H9 (cell line): ENCODE results near the gene KRTAP19-3. TPM values are rescaled to one million over a fixed set of nuclear protein-coding genes. Genes with fewer than 3 reads are reported as not detected.

Experiments
- DNase-seq: peaks from one replicate; pipeline ENCODE4 v3.0.0-alpha.2; 2017
- H2AFZ ChIP-seq: one replicate; pipeline ENCODE4 v1.6.1; 2013; ENCODE audit warnings: mild to moderate bottlenecking, low read length, control low read depth, moderate library complexity
- H2AK5ac ChIP-seq: 2 replicates; pipeline ENCODE4 v1.6.1; 2013; ENCODE audit warnings: low read length, control low read depth, mixed read lengths; ENCODE audit not compliant: insufficient read length
- H2BK120ac ChIP-seq: one replicate; pipeline ENCODE4 v1.6.1; 2013; ENCODE audit warnings: low read depth, mild to moderate bottlenecking, low read length, control low read depth, inconsistent platforms; ENCODE audit not compliant: poor library complexity, severe bottlenecking
- H2BK12ac ChIP-seq: 2 replicates; pipeline ENCODE4 v1.6.1; 2013; ENCODE audit warnings: low read length, control low read depth, mixed read lengths, low read depth; ENCODE audit not compliant: insufficient read length
- H2BK15ac ChIP-seq: 2 replicates; pipeline ENCODE4 v1.6.1; 2013; ENCODE audit warnings: low read depth, low read length, control low read depth
- H2BK20ac ChIP-seq: one replicate; pipeline ENCODE4 v1.6.1; 2013; ENCODE audit warnings: low read depth, mild to moderate bottlenecking, low read length, control low read depth, inconsistent platforms; ENCODE audit not compliant: poor library complexity, severe bottlenecking
- H2BK5ac ChIP-seq: 2 replicates; pipeline ENCODE4 v1.6.1; 2013; ENCODE audit warnings: low read length, control low read depth, mixed read lengths; ENCODE audit not compliant: insufficient read length
- H3K14ac ChIP-seq: 2 replicates; pipeline ENCODE4 v1.6.1; 2013; ENCODE audit warnings: low read length, control low read depth; ENCODE audit not compliant: insufficient read depth
- H3K18ac ChIP-seq: 2 replicates; pipeline ENCODE4 v1.6.1; 2013; ENCODE audit warnings: low read depth, mild to moderate bottlenecking, mixed read lengths, low read length, control low read depth; ENCODE audit not compliant: insufficient read length
- H3K23ac ChIP-seq: 2 replicates; pipeline ENCODE4 v1.6.1; 2013; ENCODE audit warnings: low read length, control low read depth, mixed read lengths, low read depth; ENCODE audit not compliant: insufficient read length
- H3K23me2 ChIP-seq: 2 replicates; pipeline ENCODE4 v1.6.1; 2013; ENCODE audit warnings: low read depth, mild to moderate bottlenecking, mixed read lengths, low read length, control low read depth; ENCODE audit not compliant: insufficient read length, poor library complexity, severe bottlenecking
- H3K27ac ChIP-seq: 2 replicates; pipeline ENCODE4 v1.5.1; 2013; ENCODE audit warnings: low read length, control low read depth, mixed read lengths, low read depth; ENCODE audit not compliant: insufficient read length
- H3K27me3 ChIP-seq: 2 replicates; pipeline ENCODE4 v1.6.1; 2013; ENCODE audit warnings: low read length, control low read depth, inconsistent platforms; ENCODE audit not compliant: insufficient read depth
- H3K4ac ChIP-seq: 2 replicates; pipeline ENCODE4 v1.6.1; 2013; ENCODE audit warnings: low read depth, mild to moderate bottlenecking, control low read depth, inconsistent platforms, low read length, moderate library complexity
- H3K4me1 ChIP-seq: 2 replicates; pipeline ENCODE4 v1.6.1; 2013; ENCODE audit warnings: low read length, control low read depth, inconsistent platforms; ENCODE audit not compliant: insufficient read depth
- H3K4me2 ChIP-seq: 2 replicates; pipeline ENCODE4 v1.6.1; 2013; ENCODE audit warnings: low read length, control low read depth, mixed read lengths; ENCODE audit not compliant: insufficient read length, insufficient read depth
- H3K56ac ChIP-seq: 2 replicates; pipeline ENCODE4 v1.6.1; 2013; ENCODE audit warnings: low read depth, mild to moderate bottlenecking, mixed read lengths, low read length, control low read depth; ENCODE audit not compliant: insufficient read length
- H3K79me1 ChIP-seq: 2 replicates; pipeline ENCODE4 v1.6.1; 2013; ENCODE audit warnings: low read depth, mild to moderate bottlenecking, moderate library complexity, low read length, control low read depth, inconsistent platforms; ENCODE audit not compliant: insufficient read depth, poor library complexity, severe bottlenecking
- H3K79me2 ChIP-seq: 2 replicates; pipeline ENCODE4 v1.6.1; 2013; ENCODE audit warnings: low read length, control low read depth, inconsistent platforms; ENCODE audit not compliant: insufficient read depth
- H3K9ac ChIP-seq: 2 replicates; pipeline ENCODE4 v1.6.1; 2013; ENCODE audit warnings: low read length, control low read depth, mixed read lengths; ENCODE audit not compliant: insufficient read length; ENCODE audit errors: extremely low read depth
- H3K9me3 ChIP-seq: one replicate; pipeline ENCODE4 v1.6.1; 2013; ENCODE audit warnings: low read depth, low read length, inconsistent platforms; ENCODE audit not compliant: control insufficient read depth
- H3T11ph ChIP-seq: one replicate; pipeline ENCODE4 v1.6.1; 2013; ENCODE audit warnings: mild to moderate bottlenecking, low read length, control low read depth, inconsistent platforms
- H4K20me1 ChIP-seq: one replicate; pipeline ENCODE4 v1.6.1; 2013; ENCODE audit not compliant: control insufficient read depth, insufficient read length, insufficient read depth
- H4K5ac ChIP-seq: 2 replicates; pipeline ENCODE4 v1.6.1; 2013; ENCODE audit warnings: low read depth, mild to moderate bottlenecking, mixed read lengths, low read length, control low read depth; ENCODE audit not compliant: insufficient read length
- H4K8ac ChIP-seq: replicated peaks from 2 replicates; pipeline ENCODE4 v1.6.1; 2013; ENCODE audit warnings: low read length, control low read depth, mixed read lengths, low read depth; ENCODE audit not compliant: insufficient read length
- H4K91ac ChIP-seq: 2 replicates; pipeline ENCODE4 v1.6.1; 2013; ENCODE audit warnings: low read depth, mild to moderate bottlenecking, moderate library complexity, mixed read lengths, low read length, control low read depth; ENCODE audit not compliant: insufficient read length
- H3K27ac Mint-ChIP-seq, 3 experiments: 2 replicates in 2 of 3; 3 replicates in 1 of 3; pipeline ENCODE4 v1.8.0; 2020 to 2021; ENCODE audit warnings: mixed read lengths in 3 of 3, mild to moderate bottlenecking in 1 of 3, moderate library complexity in 1 of 3
- H3K27me3 Mint-ChIP-seq: 2 replicates; pipeline ENCODE4 v1.8.0; 2021; ENCODE audit warnings: low read depth, mild to moderate bottlenecking, moderate library complexity, mixed read lengths
- H3K36me3 Mint-ChIP-seq, 3 experiments: 2 replicates in 2 of 3; 3 replicates in 1 of 3; pipeline ENCODE4 v1.8.0; 2020 to 2021; ENCODE audit warnings: low read depth in 3 of 3, mixed read lengths in 3 of 3; ENCODE audit not compliant: insufficient read depth in 1 of 3
- H3K4me1 Mint-ChIP-seq, 2 experiments: 2 replicates each; pipeline ENCODE4 v1.8.0; 2020; ENCODE audit warnings: mixed read lengths in 2 of 2
- H3K4me3 Mint-ChIP-seq, 2 experiments: 2 replicates in 1 of 2; 3 replicates in 1 of 2; pipeline ENCODE4 v1.8.0; 2020 to 2021; ENCODE audit warnings: mild to moderate bottlenecking in 2 of 2, mixed read lengths in 2 of 2, moderate library complexity in 1 of 2
- H3K9me3 Mint-ChIP-seq, 2 experiments: 2 replicates in 1 of 2; 3 replicates in 1 of 2; pipeline ENCODE4 v1.8.0; 2020; ENCODE audit warnings: mild to moderate bottlenecking in 2 of 2, mixed read lengths in 2 of 2, moderate library complexity in 1 of 2
- CTCF ChIP-seq: fragments of 200-600 bp; sonication (generic); conservative IDR thresholded peaks from 3 replicates; pipeline ENCODE4 v1.8.0; 2021; ENCODE audit warnings: antibody characterized with exemption, mild to moderate bottlenecking
- WGBS: extraction: QIAGEN DNeasy Blood & Tissue Kit; methylation state at CpG from one replicate; pipeline ENCODE4 v1.1.7; 2013; ENCODE audit warnings: missing lambda C conversion rate, low lambda C conversion rate, mixed read lengths; ENCODE audit not compliant: insufficient read length; ENCODE audit errors: extremely low coverage; 5-methylcytosine and 5-hydroxymethylcytosine counted together
- total RNA-seq: library from RNA; stranded (reverse); gene quantifications from 2 replicates; pipeline ENCODE4 v1.2.1, GENCODE V29; 2021

KRTAP19-3 gene
- total RNA-seq, 1 experiment from 2014 or later, result not detected

GRCh38 chr21:30468900-30469714 lies 22.7 kb downstream of the KRTAP19-3 start:
- Histone ChIP-seq H3K23me2 (no peaks in the 10 kb centered on the region), H2BK5ac (no peak overlapping the region), H4K20me1 (no peaks in the 10 kb centered on the region), H4K5ac (no peak overlapping the region), H4K91ac (no peak overlapping the region), H3K14ac (no peak overlapping the region), H3K4me1 (no peaks in the 10 kb centered on the region), H3K27ac (no peak overlapping the region), H3K79me1 (no peaks in the 10 kb centered on the region), H2BK15ac (no peak overlapping the region), H3K79me2 (no peaks in the 10 kb centered on the region), H3K23ac (no peak overlapping the region), H3K4me2 (no peak overlapping the region), H3K27me3 (no peaks in the 10 kb centered on the region), H2BK120ac (no peak overlapping the region), H3K9ac (no peak overlapping the region), H2AFZ (no peak overlapping the region), H3K9me3 (no peaks in the 10 kb centered on the region), H3K18ac (no peak overlapping the region), H2BK20ac (no peak overlapping the region), H2AK5ac (no peak overlapping the region), H3K4ac (no peak overlapping the region), H2BK12ac (no peak overlapping the region), H3K56ac (no peak overlapping the region), H3T11ph (no peak overlapping the region), H4K8ac (no peak overlapping the region)
- WGBS, result no CpG with 5 or more reads among the region's 6 CpGs
- Mint-ChIP-seq H3K36me3 (no peaks in the 10 kb centered on the region), H3K4me3 (no peak overlapping the region), H3K9me3 (no peaks in the 10 kb centered on the region), H3K4me1 (no peaks in the 10 kb centered on the region), H3K27me3 (no peaks in the 10 kb centered on the region), H3K27ac (no peak overlapping the region)
- TF ChIP-seq CTCF, result no peak
- DNase-seq, result no peak
